Omental fat pad (tissue), 4 donors: ENCODE measurements around the gene TPRG1L. TPM values are rescaled to one million over a fixed set of nuclear protein-coding genes. Genes with fewer than 3 reads are reported as not detected.

ENCODE experiments used
- ATAC-seq: fragments of 150-250 bp; one replicate; pipeline ENCODE4 v1.9.1; 2016; ENCODE audit warnings: mild to moderate bottlenecking, moderate library complexity; ENCODE audit not compliant: low FRiP score
- DNase-seq: peaks from one replicate; pipeline ENCODE4 v3.0.0-alpha.2; 2019; ENCODE audit warnings: low spot score
- CTCF ChIP-seq, 3 donors: fragments of 450-650 bp; IDR thresholded peaks; one replicate each; pipeline ENCODE4 v1.5.1; 2016 to 2017; ENCODE audit warnings: antibody characterized with exemption in 3 of 3, mild to moderate bottlenecking in 3 of 3, moderate library complexity in 2 of 3
- total RNA-seq, 4 donors: library from RNA; depleted of rRNA; stranded (reverse); fragments of >200 nt; gene quantifications; one replicate each; pipeline ENCODE4 v1.1.0, GENCODE V29; 2016

Gene TPRG1L
- total RNA-seq, 4 donors from 2014 or later = 24.9 to 53.0 (median 37.4) TPM

- ATAC-seq (no peak), DNase-seq (no peak)
- no peak for TF ChIP-seq CTCF (IDR thresholded peaks at IDR 0.05)
Measured at GRCh38 chr1:3663999-3664699, 39.3 kb downstream of the TPRG1L start.

- no peak for TF ChIP-seq CTCF (IDR thresholded peaks at IDR 0.05)
- ATAC-seq = no peak
- no peak for DNase-seq
Measured at GRCh38 chr1:3664700-3665375, 40.0 kb downstream of the TPRG1L start.

GRCh38 chr1:3668148-3668547, 43.3 kb downstream of the TPRG1L start:
- DNase-seq = no peak
- no peak for TF ChIP-seq CTCF (IDR thresholded peaks at IDR 0.05)
- ATAC-seq = no peak

- no peak for TF ChIP-seq CTCF (IDR thresholded peaks at IDR 0.05)
- DNase-seq = no peak
- ATAC-seq = peak; percentile 29
Measured at GRCh38 chr1:3668585-3669300, 43.9 kb downstream of the TPRG1L start.

GRCh38 chr1:3669421-3669821, 44.6 kb downstream of the TPRG1L start:
- TF ChIP-seq CTCF (IDR thresholded peaks at IDR 0.05) = no peak
- ATAC-seq = no peak
- no peak for DNase-seq

- ATAC-seq (no peak), DNase-seq (no peak)
- TF ChIP-seq CTCF (IDR thresholded peaks at IDR 0.05) = no peak
Measured at GRCh38 chr1:3669971-3670431, 45.2 kb downstream of the TPRG1L start.
